H1 (cell line): ENCODE results near the gene SLC25A42. TPM values are rescaled to one million over a fixed set of nuclear protein-coding genes. Genes with fewer than 3 reads are reported as not detected.

Source experiments
- EP300 ChIP-seq, 2 experiments: IDR thresholded peaks; 1 replicate in 1 of 2; 2 replicates in 1 of 2; pipeline ENCODE4 v1.6.1; 2011 to 2012; ENCODE audit warnings: low read depth in 2 of 2, low read length in 2 of 2, mild to moderate bottlenecking in 2 of 2, borderline replicate concordance in 1 of 2, inconsistent platforms in 1 of 2, moderate library complexity in 1 of 2
- TEAD4 ChIP-seq: IDR thresholded peaks from 2 replicates; pipeline ENCODE4 v1.6.1; 2012; ENCODE audit warnings: low read depth, low read length, inconsistent platforms, mixed read lengths
- polyA plus RNA-seq, 7 experiments: library from polyadenylated mRNA; depleted of rRNA in 3 of 7; stranded (reverse) in 5 of 7; unstranded in 2 of 7; fragments of >200 nt in 5 of 7; fragments of 200-250 nt in 2 of 7; gene quantifications; 1 replicate in 5 of 7; 2 replicates in 1 of 7; 4 replicates in 1 of 7; pipeline versions ENCODE4 v1.2.1 to v1.2.3, GENCODE V29; 2011 to 2013; ENCODE audit warnings: missing spikeins in 2 of 7, mixed read lengths in 2 of 7
- total RNA-seq: library from RNA; stranded (reverse); fragmentation: NEBNext Ultra II Directional; extraction: Animal tissue kit (Norgen Biotek cat#: 25700); gene quantifications from 2 replicates; pipeline ENCODE4 v1.2.1, GENCODE V29; 2021
- TF ChIP-seq, protein P1 (sequence below): IDR thresholded peaks from 2 replicates; pipeline ENCODE4 v1.6.1; 2012; ENCODE audit warnings: low read length, inconsistent platforms

SLC25A42 gene
- total and polyA plus RNA-seq, 2 of the 8 experiments (the other 6 are each of a cell fraction or from before 2014, with no cell fraction given), result 5.9 to 6.2 TPM

DNA sequence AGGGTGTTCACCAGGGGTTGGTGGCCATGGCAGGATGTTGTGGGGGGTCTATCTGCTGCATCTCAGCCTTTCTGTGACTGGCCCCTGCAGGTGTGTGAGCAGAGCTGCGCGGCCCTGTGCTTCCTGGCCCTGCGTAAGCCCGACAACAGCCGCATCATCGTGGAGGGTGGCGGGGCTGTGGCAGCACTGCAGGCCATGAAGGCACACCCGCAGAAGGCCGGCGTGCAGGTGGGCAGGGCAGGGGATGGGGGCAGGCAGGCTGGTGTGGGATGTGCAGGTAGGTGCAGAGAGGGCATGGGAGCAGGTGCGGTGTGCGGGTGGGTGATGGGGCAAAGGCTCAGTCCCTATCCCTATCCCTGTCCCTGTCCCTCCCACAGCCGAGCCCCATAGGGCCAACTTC lies 8.1 kb upstream of the SLC25A42 start (continued):
- TF ChIP-seq, protein P1, sequence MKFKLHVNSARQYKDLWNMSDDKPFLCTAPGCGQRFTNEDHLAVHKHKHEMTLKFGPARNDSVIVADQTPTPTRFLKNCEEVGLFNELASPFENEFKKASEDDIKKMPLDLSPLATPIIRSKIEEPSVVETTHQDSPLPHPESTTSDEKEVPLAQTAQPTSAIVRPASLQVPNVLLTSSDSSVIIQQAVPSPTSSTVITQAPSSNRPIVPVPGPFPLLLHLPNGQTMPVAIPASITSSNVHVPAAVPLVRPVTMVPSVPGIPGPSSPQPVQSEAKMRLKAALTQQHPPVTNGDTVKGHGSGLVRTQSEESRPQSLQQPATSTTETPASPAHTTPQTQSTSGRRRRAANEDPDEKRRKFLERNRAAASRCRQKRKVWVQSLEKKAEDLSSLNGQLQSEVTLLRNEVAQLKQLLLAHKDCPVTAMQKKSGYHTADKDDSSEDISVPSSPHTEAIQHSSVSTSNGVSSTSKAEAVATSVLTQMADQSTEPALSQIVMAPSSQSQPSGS, result no peak
- TF ChIP-seq EP300 (IDR thresholded peaks at IDR 0.05; ENCODE audit: borderline replicate concordance in 1 of 2, low read depth in 2 of 2, low read length in 2 of 2) (no peak), TEAD4 (no peak)
